HG02642 (cell line): ENCODE data around the gene ACER3.
"Not testable (repeated sequence)": the region's sequence is repeated elsewhere in the genome, so short reads cannot be mapped to it uniquely, and the experiment has no call there.

ENCODE experiments used
- ATAC-seq: cut with Tn5 transposase; IDR thresholded peaks from one replicate; pipeline ENCODE4 v1.9.1; 2021; ENCODE audit warnings: mild to moderate bottlenecking; ENCODE audit not compliant: unreplicated experiment, poor library complexity

The ACER3 gene

GRCh38 chr11:76860539-76861475 is at the start of gene ACER3:
TSS of gene ACER3 (plus strand) at chr11:76860918. CDS start at chr11:76860977, 59 bp downstream.
- ATAC-seq: peak; percentile 98

- ATAC-seq: no peak
These were observed 49.5 kb upstream of the ACER3 start for GRCh38 chr11:76811259-76811658.

GRCh38 chr11:76814414-76814813 is 46.3 kb upstream of the ACER3 start:
- ATAC-seq: no peak

GRCh38 chr11:76815678-76816077 is 45.0 kb upstream of the ACER3 start:
- ATAC-seq: not testable (repeated sequence)

- ATAC-seq: no peak
These were observed 40.5 kb upstream of the ACER3 start for GRCh38 chr11:76820184-76820566.

GRCh38 chr11:76821396-76821795 is 39.3 kb upstream of the ACER3 start:
- not testable (repeated sequence) for ATAC-seq

- no peak for ATAC-seq
These were observed 38.3 kb upstream of the ACER3 start for GRCh38 chr11:76822406-76822805.

GRCh38 chr11:76823481-76824028 is 37.2 kb upstream of the ACER3 start:
- no peak for ATAC-seq

- ATAC-seq: no peak
These were observed 36.4 kb upstream of the ACER3 start for GRCh38 chr11:76824083-76824939.

- no peak for ATAC-seq
These were observed 35.6 kb upstream of the ACER3 start for GRCh38 chr11:76824980-76825725.

- no peak for ATAC-seq
These were observed 34.9 kb upstream of the ACER3 start for GRCh38 chr11:76825726-76826396.

- ATAC-seq: not testable (repeated sequence)
These were observed 34.2 kb upstream of the ACER3 start for GRCh38 chr11:76826508-76826907.

- ATAC-seq: not testable (repeated sequence)
These were observed 33.7 kb upstream of the ACER3 start for GRCh38 chr11:76827005-76827404.

GRCh38 chr11:76830639-76831327 is 29.9 kb upstream of the ACER3 start:
- ATAC-seq: no peak

GRCh38 chr11:76831686-76832310 is 28.9 kb upstream of the ACER3 start:
- ATAC-seq: no peak

- no peak for ATAC-seq
These were observed 28.4 kb upstream of the ACER3 start for GRCh38 chr11:76832361-76832760.

- ATAC-seq: no peak
These were observed 26.6 kb upstream of the ACER3 start for GRCh38 chr11:76834151-76834550.

- ATAC-seq: no peak
These were observed 25.7 kb upstream of the ACER3 start for GRCh38 chr11:76835036-76835435.
